SK-N-SH treated with all-trans-retinoic acid at 6 μM for 48 hours (cell line): Measurements from ENCODE around the gene RNF215.

Experiments
- ATAC-seq: fragments of 200-7000 bp; cut with Tn5 transposase; 3 replicates; pipeline ENCODE4 v1.9.1; 2020; ENCODE audit warnings: mild to moderate bottlenecking, moderate library complexity
- ARNTL ChIP-seq: fragments of 450-650 bp; formaldehyde crosslinking; IDR thresholded peaks from 2 replicates; pipeline ENCODE4 v1.5.0; 2020; ENCODE audit warnings: low read depth, mild to moderate bottlenecking, moderate library complexity, borderline replicate concordance
- BACH2 ChIP-seq: fragments of 250-450 bp; sonication (Bioruptor Pico); IDR thresholded peaks from 2 replicates; pipeline ENCODE4 v1.9.0; 2021; ENCODE audit warnings: mild to moderate bottlenecking, borderline replicate concordance
- CREB5 ChIP-seq: fragments of 250-450 bp; sonication (Bioruptor Pico); IDR thresholded peaks from 2 replicates; pipeline ENCODE4 v1.5.1; 2020; ENCODE audit warnings: low read depth, mild to moderate bottlenecking, moderate library complexity
- CSRNP3 ChIP-seq: fragments of 250-450 bp; sonication (Bioruptor Pico); IDR thresholded peaks from 2 replicates; pipeline ENCODE4 v1.5.1; 2021; ENCODE audit warnings: mild to moderate bottlenecking, moderate library complexity
- ESRRG ChIP-seq: fragments of 250-450 bp; sonication (Bioruptor Pico); IDR thresholded peaks from 2 replicates; pipeline ENCODE4 v1.6.1; 2021; ENCODE audit warnings: mild to moderate bottlenecking
- GLIS3 ChIP-seq: fragments of 250-450 bp; sonication (Bioruptor Pico); IDR thresholded peaks from 2 replicates; pipeline ENCODE4 v1.5.0; 2020; ENCODE audit warnings: mild to moderate bottlenecking, moderate library complexity
- ISL1 ChIP-seq: fragments of 250-450 bp; sonication (Bioruptor Pico); IDR thresholded peaks from 2 replicates; pipeline ENCODE4 v2.1.2; 2022; ENCODE audit warnings: mild to moderate bottlenecking, moderate library complexity
- OSR1 ChIP-seq: fragments of 250-450 bp; sonication (Bioruptor Pico); IDR thresholded peaks from 2 replicates; pipeline ENCODE4 v1.8.0; 2022; ENCODE audit warnings: moderate library complexity, mild to moderate bottlenecking, inconsistent platforms
- PATZ1 ChIP-seq: fragments of 250-450 bp; sonication (Bioruptor Pico); IDR thresholded peaks from 2 replicates; pipeline ENCODE4 v1.8.0; 2020; ENCODE audit warnings: mild to moderate bottlenecking, moderate library complexity, borderline replicate concordance
- POU6F1 ChIP-seq: fragments of 250-450 bp; sonication (Bioruptor Pico); IDR thresholded peaks from 2 replicates; pipeline ENCODE4 v1.8.0; 2021; ENCODE audit warnings: low read depth, mild to moderate bottlenecking, moderate library complexity, borderline replicate concordance
- PPARA ChIP-seq: fragments of 250-450 bp; sonication (Bioruptor Pico); IDR thresholded peaks from 2 replicates; pipeline ENCODE4 v1.5.0; 2020; ENCODE audit warnings: mild to moderate bottlenecking, borderline replicate concordance
- RARB ChIP-seq: fragments of 250-450 bp; sonication (Bioruptor Pico); IDR thresholded peaks from 2 replicates; pipeline ENCODE4 v1.8.0; 2021; ENCODE audit warnings: mild to moderate bottlenecking, moderate library complexity
- SNAI2 ChIP-seq: fragments of 250-450 bp; sonication (Bioruptor Pico); IDR thresholded peaks from 2 replicates; pipeline ENCODE4 v1.5.0; 2020; ENCODE audit warnings: mild to moderate bottlenecking, moderate library complexity
- TCF4 ChIP-seq: fragments of 250-450 bp; sonication (Bioruptor Pico); IDR thresholded peaks from 2 replicates; pipeline ENCODE4 v1.8.0; 2021; ENCODE audit warnings: mild to moderate bottlenecking, moderate library complexity, borderline replicate concordance
- TOX ChIP-seq: fragments of 250-450 bp; sonication (Bioruptor Pico); IDR thresholded peaks from 2 replicates; pipeline ENCODE4 v1.8.0; 2021; ENCODE audit warnings: mild to moderate bottlenecking, moderate library complexity, borderline replicate concordance
- TSHZ2 ChIP-seq: fragments of 250-450 bp; sonication (Bioruptor Pico); IDR thresholded peaks from 2 replicates; pipeline ENCODE4 v1.5.0; 2020; ENCODE audit warnings: mild to moderate bottlenecking, moderate library complexity
- ZFP3 ChIP-seq: fragments of 250-450 bp; sonication (Bioruptor Pico); IDR thresholded peaks from 2 replicates; pipeline ENCODE4 v1.5.0; 2020; ENCODE audit warnings: mild to moderate bottlenecking, moderate library complexity
- ZFP30 ChIP-seq: fragments of 450-650 bp; formaldehyde crosslinking; IDR thresholded peaks from 2 replicates; pipeline ENCODE4 v1.5.0; 2022; ENCODE audit warnings: mild to moderate bottlenecking, moderate library complexity
- ZNF565 ChIP-seq: fragments of 450-650 bp; formaldehyde crosslinking; conservative IDR thresholded peaks from 2 replicates; pipeline ENCODE4 v1.5.0; 2020; ENCODE audit warnings: low read depth, mild to moderate bottlenecking, moderate library complexity
- ZNF8 ChIP-seq: fragments of 450-650 bp; formaldehyde crosslinking; IDR thresholded peaks from 2 replicates; pipeline ENCODE4 v1.5.0; 2020; ENCODE audit warnings: mild to moderate bottlenecking, moderate library complexity

Gene RNF215

GRCh38 chr22:30380011-30380410 lies 7.2 kb downstream of the RNF215 start:
- ATAC-seq, result no peak
- TF ChIP-seq TCF4 (CRISPR knock-in tag) (no peak), ISL1 (no peak), CSRNP3 (CRISPR knock-in tag) (no peak), TOX (CRISPR knock-in tag) (no peak)

GRCh38 chr22:30375312-30375849 lies 11.8 kb downstream of the RNF215 start:
- TF ChIP-seq PPARA, result no peak
- no peak for TF ChIP-seq OSR1 (CRISPR knock-in tag)
- TF ChIP-seq GLIS3, result no peak
- no peak for TF ChIP-seq ESRRG (CRISPR knock-in tag)
- no peak for TF ChIP-seq ZFP3 (CRISPR knock-in tag)
- no peak for TF ChIP-seq ARNTL (CRISPR knock-in tag)
- no peak for TF ChIP-seq SNAI2 (CRISPR knock-in tag)
- no peak for TF ChIP-seq ZNF8 (CRISPR knock-in tag)
- no peak for TF ChIP-seq CSRNP3 (CRISPR knock-in tag)
- no peak for TF ChIP-seq CREB5 (CRISPR knock-in tag)
- no peak for TF ChIP-seq ISL1
- no peak for TF ChIP-seq BACH2 (CRISPR knock-in tag)
- TF ChIP-seq POU6F1, result no peak
- TF ChIP-seq TSHZ2 (CRISPR knock-in tag), result no peak
- TF ChIP-seq PATZ1, result no peak
- no peak for TF ChIP-seq ZFP30
- no peak for TF ChIP-seq TCF4 (CRISPR knock-in tag)
- TF ChIP-seq RARB (CRISPR knock-in tag), result no peak
- TF ChIP-seq ZNF565 (CRISPR knock-in tag), result no peak
- TF ChIP-seq TOX (CRISPR knock-in tag), result no peak
- no peak for ATAC-seq
